H1 (cell line): Measurements from ENCODE around the gene PAFAH1B1. TPM values are rescaled to one million over a fixed set of nuclear protein-coding genes. Genes with fewer than 3 reads are reported as not detected.

Experiments
- CTCF ChIA-PET: fragments of 300-600 bp; sonication (Branson Sonifier 250); formaldehyde crosslinking; loops from one replicate; lab custom pipeline; 2021; ENCODE audit not compliant: partially characterized antibody; lab: Charles Lee
- POLR2A ChIA-PET: fragments of 300-600 bp; sonication (Branson Sonifier 250); formaldehyde crosslinking; loops from one replicate; lab custom pipeline; 2021; ENCODE audit warnings: inconsistent platforms; ENCODE audit not compliant: partially characterized antibody; lab: Charles Lee
- DNase-seq, 2 experiments: peaks; one replicate each; pipeline versions ENCODE4 v3.0.0 to v3.0.0-alpha.2; 2010 to 2022; ENCODE audit warnings: low spot score in 2 of 2, low read depth in 1 of 2, mixed read lengths in 1 of 2
- FAIRE-seq: peaks from 2 replicates; lab custom pipeline; 2011; peaks lifted over from hg19 to GRCh38; lab: Jason Lieb, UNC
- H2AFZ ChIP-seq: 2 replicates; pipeline ENCODE4 v1.8.1; 2012; ENCODE audit warnings: low read length, inconsistent platforms
- H2AK5ac ChIP-seq: 2 replicates; pipeline ENCODE4 v1.6.1; 2013; ENCODE audit warnings: low read depth, low read length
- H2BK120ac ChIP-seq: replicated peaks from 2 replicates; pipeline ENCODE3; 2013; ENCODE audit warnings: low read depth, low read length, inconsistent platforms
- H2BK12ac ChIP-seq: 2 replicates; pipeline ENCODE4 v1.6.1; 2013; ENCODE audit warnings: low read depth, low read length
- H2BK15ac ChIP-seq: 2 replicates; pipeline ENCODE4 v1.6.1; 2013; ENCODE audit warnings: low read length
- H2BK20ac ChIP-seq: 2 replicates; pipeline ENCODE4 v1.6.1; 2013; ENCODE audit warnings: low read length
- H2BK5ac ChIP-seq: 2 replicates; pipeline ENCODE4 v1.6.1; 2013; ENCODE audit warnings: low read depth, low read length
- H3K14ac ChIP-seq: 2 replicates; pipeline ENCODE4 v1.6.1; 2013; ENCODE audit warnings: inconsistent platforms; ENCODE audit not compliant: insufficient read length
- H3K18ac ChIP-seq: 2 replicates; pipeline ENCODE4 v1.6.1; 2013; ENCODE audit warnings: low read length; ENCODE audit errors: extremely low read depth
- H3K23ac ChIP-seq: 2 replicates; pipeline ENCODE4 v1.6.1; 2013; ENCODE audit warnings: inconsistent platforms; ENCODE audit not compliant: insufficient read length
- H3K23me2 ChIP-seq: 2 replicates; pipeline ENCODE4 v1.6.1; 2013; ENCODE audit warnings: low read depth, low read length
- H3K27ac ChIP-seq: 2 replicates; pipeline ENCODE4 v1.6.1; 2011; ENCODE audit warnings: low read depth, low read length, inconsistent platforms
- H3K27me3 ChIP-seq, 4 experiments: replicated peaks in 1 of 4; 1 replicate in 1 of 4; 2 replicates in 3 of 4; pipeline versions ENCODE4 v1.6.1 to v1.8.1; 2011 to 2013; ENCODE audit warnings: low read length in 3 of 4, mild to moderate bottlenecking in 3 of 4, inconsistent platforms in 2 of 4, mixed read lengths in 2 of 4, moderate library complexity in 1 of 4; ENCODE audit not compliant: control insufficient read depth in 3 of 4, insufficient read depth in 3 of 4; ENCODE audit errors: extremely low read depth in 1 of 4
- H3K36me3 ChIP-seq, 4 experiments: 2 replicates each; pipeline versions ENCODE4 v1.6.1 to v1.8.1; 2011 to 2013; ENCODE audit warnings: mild to moderate bottlenecking in 4 of 4, low read length in 3 of 4, moderate library complexity in 2 of 4, control low read depth in 1 of 4, inconsistent platforms in 1 of 4; ENCODE audit not compliant: insufficient read depth in 4 of 4, control insufficient read depth in 2 of 4
- H3K4ac ChIP-seq: replicated peaks from 2 replicates; pipeline ENCODE3; 2013; ENCODE audit warnings: low read length, low read depth, mixed read lengths, inconsistent platforms; ENCODE audit not compliant: insufficient read length
- H3K4me1 ChIP-seq, 4 experiments: replicated peaks in 1 of 4; 1 replicate in 1 of 4; 2 replicates in 3 of 4; pipeline versions ENCODE4 v1.6.1 to v1.8.1; 2011 to 2013; ENCODE audit warnings: low read length in 3 of 4, inconsistent platforms in 2 of 4, mixed read lengths in 1 of 4; ENCODE audit not compliant: insufficient read depth in 4 of 4, control insufficient read depth in 3 of 4
- H3K4me2 ChIP-seq, 2 experiments: 2 replicates each; pipeline versions ENCODE4 v1.6.1 to v1.8.1; 2011 to 2013; ENCODE audit warnings: low read depth in 2 of 2, low read length in 2 of 2, control low read depth in 1 of 2, inconsistent platforms in 1 of 2, mild to moderate bottlenecking in 1 of 2; ENCODE audit not compliant: insufficient read depth in 1 of 2
- H3K4me3 ChIP-seq, 4 experiments: fragments of 200-600, 300-600 bp in 1 of 4; sonication (generic), shearing (Covaris generic), sonication (Bioruptor Twin) in 1 of 4; 2 replicates each; pipeline versions ENCODE4 v1.5.1 to v1.8.1; 2011 to 2016; ENCODE audit warnings: low read length in 4 of 4, low read depth in 3 of 4, control low read depth in 2 of 4, inconsistent platforms in 2 of 4, mild to moderate bottlenecking in 2 of 4, mixed read lengths in 1 of 4, moderate library complexity in 1 of 4; ENCODE audit not compliant: insufficient read depth in 2 of 4; ENCODE audit errors: extremely low read depth in 1 of 4
- H3K56ac ChIP-seq: replicated peaks from 2 replicates; pipeline ENCODE3; 2013; ENCODE audit warnings: low read depth, mild to moderate bottlenecking, mixed read lengths, low read length, inconsistent platforms; ENCODE audit not compliant: insufficient read length
- H3K79me1 ChIP-seq: 2 replicates; pipeline ENCODE4 v1.6.1; 2013; ENCODE audit warnings: low read depth, low read length, control low read depth
- H3K79me2 ChIP-seq, 2 experiments: 2 replicates each; pipeline versions ENCODE4 v1.6.1 to v1.8.1; 2012 to 2013; ENCODE audit warnings: low read length in 2 of 2, mild to moderate bottlenecking in 2 of 2, inconsistent platforms in 1 of 2; ENCODE audit not compliant: insufficient read depth in 2 of 2, control insufficient read depth in 1 of 2
- H3K9ac ChIP-seq, 4 experiments: replicated peaks in 1 of 4; 1 replicate in 1 of 4; 2 replicates in 3 of 4; pipeline versions ENCODE4 v1.6.1 to v1.8.1; 2011 to 2013; ENCODE audit warnings: low read depth in 3 of 4, low read length in 3 of 4, control low read depth in 2 of 4, mild to moderate bottlenecking in 2 of 4, moderate library complexity in 2 of 4, inconsistent platforms in 1 of 4; ENCODE audit errors: extremely low read depth in 1 of 4
- H3K9me3 ChIP-seq, 2 experiments: 2 replicates each; pipeline versions ENCODE4 v1.6.1 to v1.8.1; 2012 to 2013; ENCODE audit warnings: mild to moderate bottlenecking in 2 of 2, moderate library complexity in 2 of 2, control low read depth in 1 of 2, inconsistent platforms in 1 of 2, low read depth in 1 of 2, low read length in 1 of 2, mixed read lengths in 1 of 2; ENCODE audit not compliant: insufficient read depth in 2 of 2
- H4K20me1 ChIP-seq, 2 experiments: replicated peaks in 1 of 2; 2 replicates each; pipeline versions ENCODE3 to v1.8.1; 2011 to 2013; ENCODE audit warnings: inconsistent platforms in 2 of 2, low read length in 2 of 2, mild to moderate bottlenecking in 1 of 2; ENCODE audit not compliant: insufficient read depth in 2 of 2, control insufficient read depth in 1 of 2
- H4K5ac ChIP-seq: 2 replicates; pipeline ENCODE4 v1.6.1; 2013; ENCODE audit warnings: low read length, low read depth, mixed read lengths, inconsistent platforms; ENCODE audit not compliant: insufficient read length
- H4K8ac ChIP-seq: 2 replicates; pipeline ENCODE4 v1.8.0; 2013; ENCODE audit warnings: mild to moderate bottlenecking, moderate library complexity, low read length, inconsistent platforms; ENCODE audit not compliant: insufficient read depth; ENCODE audit errors: extremely low read depth
- H4K91ac ChIP-seq: replicated peaks from 2 replicates; pipeline ENCODE3; 2013; ENCODE audit warnings: low read length, mixed read lengths, inconsistent platforms; ENCODE audit not compliant: insufficient read length
- BRCA1 ChIP-seq: IDR thresholded peaks from 2 replicates; pipeline ENCODE4 v1.6.1; 2012; ENCODE audit warnings: low read depth, low read length, improper control_type of control experiment
- CREB1 ChIP-seq: IDR thresholded peaks from 2 replicates; pipeline ENCODE4 v1.6.1; 2012; ENCODE audit warnings: inconsistent platforms
- GTF2F1 ChIP-seq: IDR thresholded peaks from 2 replicates; pipeline ENCODE4 v1.6.1; 2012; ENCODE audit warnings: low read depth, low read length, improper control_type of control experiment, borderline replicate concordance
- JUN ChIP-seq: IDR thresholded peaks from 2 replicates; pipeline ENCODE4 v1.6.1; 2011; ENCODE audit warnings: low read depth, mild to moderate bottlenecking, improper control_type of control experiment, low read length
- NANOG ChIP-seq: IDR thresholded peaks from 2 replicates; pipeline ENCODE4 v1.6.1; 2011; ENCODE audit warnings: low read length, low read depth, mild to moderate bottlenecking, inconsistent platforms; ENCODE audit not compliant: insufficient read depth, poor library complexity, severe bottlenecking
- SIRT6 ChIP-seq: IDR thresholded peaks from one replicate; pipeline ENCODE4 v1.7.1; 2012; ENCODE audit warnings: low read length, inconsistent platforms
- SP4 ChIP-seq: IDR thresholded peaks from 2 replicates; pipeline ENCODE4 v1.6.1; 2012; ENCODE audit warnings: low read length, inconsistent platforms
- TAF1 ChIP-seq: IDR thresholded peaks from 2 replicates; pipeline ENCODE4 v1.6.1; 2011; ENCODE audit warnings: mild to moderate bottlenecking, low read depth, low read length
- ZNF274 ChIP-seq: IDR thresholded peaks from 2 replicates; pipeline ENCODE4 v1.7.0; 2012; ENCODE audit warnings: low read length, borderline replicate concordance; ENCODE audit errors: extremely low read depth
- WGBS, 2 experiments: shearing (Covaris generic) in 1 of 2; methylation state at CpG; one replicate each; pipeline versions ENCODE4 v1.1.6 to v1.1.7; 2013 to 2015; ENCODE audit warnings: low lambda C conversion rate in 2 of 2, mixed read lengths in 2 of 2, inconsistent platforms in 1 of 2, low coverage in 1 of 2, missing lambda C conversion rate in 1 of 2; ENCODE audit not compliant: insufficient replicate concordance in 2 of 2, insufficient coverage in 1 of 2, insufficient read length in 1 of 2; ENCODE audit errors: extremely low coverage in 1 of 2, missing lambda C conversion rate in 1 of 2; 5-methylcytosine and 5-hydroxymethylcytosine counted together
- polyA plus RNA-seq, 7 experiments: library from polyadenylated mRNA; depleted of rRNA in 3 of 7; stranded (reverse) in 5 of 7; unstranded in 2 of 7; fragments of >200 nt in 5 of 7; fragments of 200-250 nt in 2 of 7; gene quantifications; 1 replicate in 5 of 7; 2 replicates in 1 of 7; 4 replicates in 1 of 7; pipeline versions ENCODE4 v1.2.1 to v1.2.3, GENCODE V29; 2011 to 2013; ENCODE audit warnings: missing spikeins in 2 of 7, mixed read lengths in 2 of 7
- total RNA-seq: library from RNA; stranded (reverse); fragmentation: NEBNext Ultra II Directional; extraction: Animal tissue kit (Norgen Biotek cat#: 25700); gene quantifications from 2 replicates; pipeline ENCODE4 v1.2.1, GENCODE V29; 2021
- TF ChIP-seq, protein P1 (sequence below), 3 experiments: IDR thresholded peaks; 1 replicate in 2 of 3; 2 replicates in 1 of 3; pipeline versions ENCODE4 v1.5.1 to v1.6.1; 2011; ENCODE audit warnings: low read length in 3 of 3, mild to moderate bottlenecking in 3 of 3, inconsistent platforms in 2 of 3, low read depth in 1 of 3, moderate library complexity in 1 of 3; ENCODE audit not compliant: insufficient read depth in 1 of 3; ENCODE audit errors: control extremely low read depth in 1 of 3

The PAFAH1B1 gene
- total and polyA plus RNA-seq, 2 of the 8 experiments (the other 6 are each of a cell fraction or from before 2014, with no cell fraction given) = 42.0 to 152 TPM

DNA sequence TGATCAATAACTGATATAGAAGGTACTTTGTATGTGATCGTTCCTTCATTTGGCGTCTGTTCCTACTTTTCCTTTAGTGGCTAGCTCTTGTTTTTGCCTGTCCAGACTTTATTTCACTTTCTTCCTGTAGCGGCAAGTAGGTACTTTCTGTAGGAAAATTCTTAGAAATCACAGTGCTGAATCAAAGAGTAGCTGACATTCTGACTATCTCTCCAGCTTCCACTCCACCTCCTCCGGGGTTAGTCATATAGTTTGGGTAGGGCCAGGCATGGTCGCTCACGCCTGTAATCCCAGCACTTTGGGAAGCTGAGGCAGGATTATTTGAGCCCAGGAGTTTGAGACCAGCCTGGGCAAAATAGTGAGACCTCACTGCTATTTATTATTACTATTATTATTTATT is 29.9 kb upstream of the PAFAH1B1 start:
- H2BK20ac ChIP-seq = no peak overlapping the region
- WGBS, 2 experiments = 94% methylated on average over 6 of the region's 6 CpGs; no CpG with 5 or more reads in 1 of the 2 experiments
- no peak overlapping the region for H3K23ac ChIP-seq
- H3K9me3 ChIP-seq = peaks cover 7 to 12% of the 10 kb centered on the region in 2 experiments; a peak in 3 of 4 replicates
- no peak for DNase-seq
- no peaks in the 10 kb centered on the region for H3K4me1 ChIP-seq
- H3K79me2 ChIP-seq = no peaks in the 10 kb centered on the region
- H2BK120ac ChIP-seq = no peak overlapping the region
- H2BK5ac ChIP-seq = no peak overlapping the region
- H4K8ac ChIP-seq = no peak overlapping the region
- no peaks in the 10 kb centered on the region for H3K27me3 ChIP-seq
- H2AFZ ChIP-seq = peak overlapping the region; percentile 58; the same call in 1 of the 2 replicates
- no peak for FAIRE-seq
- CTCF ChIA-PET = no interaction called here
- H3K56ac ChIP-seq = no peak overlapping the region
- H2BK15ac ChIP-seq = no peak overlapping the region
- no peaks in the 10 kb centered on the region for H3K79me1 ChIP-seq
- POLR2A ChIA-PET = no interaction called here
- H2BK12ac ChIP-seq = no peak overlapping the region
- no peak overlapping the region for H3K9ac ChIP-seq
- no peak overlapping the region for H4K91ac ChIP-seq
- H2AK5ac ChIP-seq = no peak overlapping the region
- no peak overlapping the region for H3K4me2 ChIP-seq
- no peaks in the 10 kb centered on the region for H3K23me2 ChIP-seq
- H3K18ac ChIP-seq = no peak overlapping the region
- no peak overlapping the region for H3K4me3 ChIP-seq
- no peak overlapping the region for H3K27ac ChIP-seq
- no peaks in the 10 kb centered on the region for H3K36me3 ChIP-seq
- H3K14ac ChIP-seq = no peak overlapping the region
- no peak overlapping the region for H3K4ac ChIP-seq
- no peak overlapping the region for H4K5ac ChIP-seq
- H4K20me1 ChIP-seq = no peaks in the 10 kb centered on the region
- TF ChIP-seq, protein P1, sequence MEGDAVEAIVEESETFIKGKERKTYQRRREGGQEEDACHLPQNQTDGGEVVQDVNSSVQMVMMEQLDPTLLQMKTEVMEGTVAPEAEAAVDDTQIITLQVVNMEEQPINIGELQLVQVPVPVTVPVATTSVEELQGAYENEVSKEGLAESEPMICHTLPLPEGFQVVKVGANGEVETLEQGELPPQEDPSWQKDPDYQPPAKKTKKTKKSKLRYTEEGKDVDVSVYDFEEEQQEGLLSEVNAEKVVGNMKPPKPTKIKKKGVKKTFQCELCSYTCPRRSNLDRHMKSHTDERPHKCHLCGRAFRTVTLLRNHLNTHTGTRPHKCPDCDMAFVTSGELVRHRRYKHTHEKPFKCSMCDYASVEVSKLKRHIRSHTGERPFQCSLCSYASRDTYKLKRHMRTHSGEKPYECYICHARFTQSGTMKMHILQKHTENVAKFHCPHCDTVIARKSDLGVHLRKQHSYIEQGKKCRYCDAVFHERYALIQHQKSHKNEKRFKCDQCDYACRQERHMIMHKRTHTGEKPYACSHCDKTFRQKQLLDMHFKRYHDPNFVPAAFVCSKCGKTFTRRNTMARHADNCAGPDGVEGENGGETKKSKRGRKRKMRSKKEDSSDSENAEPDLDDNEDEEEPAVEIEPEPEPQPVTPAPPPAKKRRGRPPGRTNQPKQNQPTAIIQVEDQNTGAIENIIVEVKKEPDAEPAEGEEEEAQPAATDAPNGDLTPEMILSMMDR (IDR thresholded peaks at IDR 0.05; ENCODE audit: control extremely low read depth in 1 of 3, insufficient read depth in 1 of 3, low read depth in 1 of 3, low read length in 3 of 3) = no peak
- TF ChIP-seq CREB1 (no peak), GTF2F1 (no peak), NANOG (no peak), ZNF274 (no peak), JUN (no peak), SIRT6 (no peak), TAF1 (no peak), SP4 (no peak), BRCA1 (no peak)
